GM19324 (cell line): ENCODE measurements around the gene NRCAM.

Source experiments
- ATAC-seq: cut with Tn5 transposase; IDR thresholded peaks from one replicate; pipeline ENCODE4 v1.9.1; 2021; ENCODE audit warnings: mild to moderate bottlenecking, moderate library complexity; ENCODE audit not compliant: unreplicated experiment, low FRiP score

NRCAM gene

GRCh38 chr7:108227366-108227765 lies 228.9 kb downstream of the NRCAM start:
- no peak for ATAC-seq

GRCh38 chr7:108226816-108227299 lies 229.4 kb downstream of the NRCAM start:
- no peak for ATAC-seq

- no peak for ATAC-seq
Measured at GRCh38 chr7:108225531-108226181, 230.6 kb downstream of the NRCAM start.

- ATAC-seq, result no peak
Measured at GRCh38 chr7:108224387-108224786, 231.8 kb downstream of the NRCAM start.

- ATAC-seq, result no peak
Measured at GRCh38 chr7:108222236-108222892, 233.9 kb downstream of the NRCAM start.

GRCh38 chr7:108211382-108212201 lies 244.6 kb downstream of the NRCAM start:
- ATAC-seq, result peak; percentile 46

GRCh38 chr7:108210796-108211195 lies 245.4 kb downstream of the NRCAM start:
- ATAC-seq, result no peak

- ATAC-seq, result no peak
Measured at GRCh38 chr7:108205311-108205710, 250.9 kb downstream of the NRCAM start.

- no peak for ATAC-seq
Measured at GRCh38 chr7:108204281-108204796, 251.9 kb downstream of the NRCAM start.

GRCh38 chr7:108203537-108203936 lies 252.7 kb downstream of the NRCAM start:
- peak; percentile 78 for ATAC-seq

- no peak for ATAC-seq
Measured at GRCh38 chr7:108202743-108203142, 253.5 kb downstream of the NRCAM start.

GRCh38 chr7:108201766-108202165 lies 254.5 kb downstream of the NRCAM start:
- ATAC-seq, result no peak

GRCh38 chr7:108200326-108200725 lies 255.9 kb downstream of the NRCAM start:
- no peak for ATAC-seq

GRCh38 chr7:108197371-108198091 lies 258.7 kb downstream of the NRCAM start:
- no peak for ATAC-seq

GRCh38 chr7:108196004-108196403 lies 260.2 kb downstream of the NRCAM start:
- ATAC-seq, result no peak

- no peak for ATAC-seq
Measured at GRCh38 chr7:108193594-108194498, 262.4 kb downstream of the NRCAM start.

- ATAC-seq, result no peak
Measured at GRCh38 chr7:108190891-108191290, 265.3 kb downstream of the NRCAM start.

GRCh38 chr7:108189733-108190388 lies 266.4 kb downstream of the NRCAM start:
- ATAC-seq, result peak; percentile 88

GRCh38 chr7:108188724-108189123 lies 267.5 kb downstream of the NRCAM start:
- ATAC-seq, result no peak
